Neural progenitor cell (in vitro differentiated cells): Measurements from ENCODE around the gene PRICKLE2.

Experiments used
- CTCF ChIP-seq: fragments of 200-600 bp; sonication (generic); IDR thresholded peaks from 2 replicates; pipeline ENCODE4 v1.5.1; 2017; ENCODE audit warnings: antibody characterized with exemption, mild to moderate bottlenecking
- EZH2 ChIP-seq: fragments of 200-600 bp; sonication (generic); IDR thresholded peaks from 2 replicates; pipeline ENCODE4 v1.6.1; 2017; ENCODE audit warnings: antibody characterized with exemption, mild to moderate bottlenecking, moderate library complexity
- EZH2phosphoT487 ChIP-seq: fragments of 200-600 bp; sonication (generic); IDR thresholded peaks from 2 replicates; pipeline ENCODE4 v1.6.1; 2017; ENCODE audit warnings: antibody characterized with exemption

- TF ChIP-seq CTCF = no peak
- TF ChIP-seq EZH2 = no peak
- TF ChIP-seq EZH2phosphoT487 = no peak
These were observed 102.8 kb downstream of the PRICKLE2 start for GRCh38 chr3:64122476-64122875.
